Smooth muscle cell (in vitro differentiated cells): Measurements from ENCODE around the gene CNIH3. TPM values are rescaled to one million over a fixed set of nuclear protein-coding genes. Genes with fewer than 3 reads are reported as not detected.
A peak's percentile ranks its signal among the peaks of the same experiment; 100 is the strongest.

ENCODE experiments used
- DNase-seq: peaks from one replicate; lab custom pipeline; 2025; ENCODE audit not compliant: unreplicated experiment; lab: John Stamatoyannopoulos, UW
- H2AFZ ChIP-seq: fragments of 200-600 bp; sonication (generic); 2 replicates; pipeline ENCODE4 v1.6.0; 2016; ENCODE audit warnings: antibody characterized with exemption, low read depth, mild to moderate bottlenecking
- H3F3A ChIP-seq: fragments of 200-600 bp; sonication (generic); 2 replicates; pipeline ENCODE4 v1.6.0; 2017; ENCODE audit warnings: antibody characterized with exemption, low read depth
- H3K27ac ChIP-seq: fragments of 200-600 bp; sonication (generic); 2 replicates; pipeline ENCODE4 v1.5.1; 2016; ENCODE audit warnings: low read depth, mild to moderate bottlenecking
- H3K27me3 ChIP-seq: fragments of 200-600 bp; sonication (generic); 2 replicates; pipeline ENCODE4 v1.6.1; 2016; ENCODE audit warnings: low read depth, mild to moderate bottlenecking
- H3K36me3 ChIP-seq: fragments of 200-600 bp; sonication (generic); 2 replicates; pipeline ENCODE4 v1.5.1; 2016; ENCODE audit warnings: low read depth
- H3K4me1 ChIP-seq: fragments of 200-600 bp; sonication (generic); 2 replicates; pipeline ENCODE4 v1.5.1; 2016; ENCODE audit warnings: low read depth
- H3K4me2 ChIP-seq: fragments of 200-600 bp; sonication (generic); 2 replicates; pipeline ENCODE4 v1.6.0; 2016; ENCODE audit warnings: mild to moderate bottlenecking
- H3K4me3 ChIP-seq: fragments of 200-600 bp; sonication (generic); 2 replicates; pipeline ENCODE4 v1.5.1; 2016; ENCODE audit warnings: mild to moderate bottlenecking
- H3K79me2 ChIP-seq: fragments of 200-600 bp; sonication (generic); 2 replicates; pipeline ENCODE4 v1.6.0; 2016; ENCODE audit warnings: low read depth, mild to moderate bottlenecking
- H3K9ac ChIP-seq: fragments of 200-600 bp; sonication (generic); 2 replicates; pipeline ENCODE4 v1.6.0; 2016; ENCODE audit warnings: low read depth
- H3K9me3 ChIP-seq: fragments of 200-600 bp; sonication (generic); replicated peaks from 2 replicates; pipeline ENCODE4 v1.5.1; 2016; ENCODE audit warnings: low read depth
- H4K20me1 ChIP-seq: fragments of 200-600 bp; sonication (generic); 2 replicates; pipeline ENCODE4 v1.6.0; 2016; ENCODE audit warnings: low read depth
- CTCF ChIP-seq: fragments of 200-600 bp; sonication (generic); IDR thresholded peaks from 2 replicates; pipeline ENCODE4 v1.5.1; 2017; ENCODE audit warnings: borderline replicate concordance, mild to moderate bottlenecking, antibody characterized with exemption; ENCODE audit not compliant: insufficient read depth, poor library complexity, severe bottlenecking
- WGBS: methylation state at CpG from one replicate; pipeline ENCODE4 v1.1.7; 2016; ENCODE audit warnings: low lambda C conversion rate; 5-methylcytosine and 5-hydroxymethylcytosine counted together
- polyA plus RNA-seq: library from polyadenylated mRNA; unstranded; fragments of >200 nt; fragmentation: Nextera tagmentation; extraction: Ambion mirVana; gene quantifications from 2 replicates; pipeline ENCODE4 v1.2.1, GENCODE V29; 2016
- total RNA-seq: library from RNA; depleted of rRNA; stranded (reverse); fragments of >200 nt; gene quantifications from 2 replicates; pipeline ENCODE4 v1.2.3, GENCODE V29; 2014

Gene CNIH3
- total and polyA plus RNA-seq, 2 experiments from 2014 or later = 6.6 to 8.0 TPM

- no peak overlapping the region for H2AFZ ChIP-seq
- H3K36me3 ChIP-seq = no peaks in the 10 kb centered on the region
- H4K20me1 ChIP-seq = no peaks in the 10 kb centered on the region
- H3K9ac ChIP-seq = no peak overlapping the region
- H3K79me2 ChIP-seq = no peaks in the 10 kb centered on the region
- no peak for DNase-seq
- H3K4me1 ChIP-seq = no peaks in the 10 kb centered on the region
- H3K4me2 ChIP-seq = no peak overlapping the region
- H3K27me3 ChIP-seq = no peaks in the 10 kb centered on the region
- H3K9me3 ChIP-seq = no peaks in the 10 kb centered on the region
- H3K27ac ChIP-seq = no peak overlapping the region
- no peaks in the 10 kb centered on the region for H3F3A ChIP-seq
- H3K4me3 ChIP-seq = no peak overlapping the region
- TF ChIP-seq CTCF = peak; percentile 18
- 80% methylated on average over 4 of the region's 4 CpGs for WGBS
Observed at GRCh38 chr1:224700918-224701531, 84.9 kb downstream of the CNIH3 start.

GRCh38 chr1:224703702-224704101, 87.6 kb downstream of the CNIH3 start:
- Histone ChIP-seq H3K4me2 (no peak overlapping the region), H3K4me3 (no peak overlapping the region), H3K36me3 (no peaks in the 10 kb centered on the region), H3K9ac (no peak overlapping the region), H2AFZ (no peak overlapping the region), H4K20me1 (no peaks in the 10 kb centered on the region), H3K9me3 (no peaks in the 10 kb centered on the region), H3F3A (no peaks in the 10 kb centered on the region), H3K79me2 (no peaks in the 10 kb centered on the region), H3K27me3 (no peaks in the 10 kb centered on the region), H3K27ac (no peak overlapping the region), H3K4me1 (no peaks in the 10 kb centered on the region)
- WGBS = 95% methylated on average over 7 of the region's 7 CpGs
- no peak for DNase-seq
- no peak for TF ChIP-seq CTCF

DNA sequence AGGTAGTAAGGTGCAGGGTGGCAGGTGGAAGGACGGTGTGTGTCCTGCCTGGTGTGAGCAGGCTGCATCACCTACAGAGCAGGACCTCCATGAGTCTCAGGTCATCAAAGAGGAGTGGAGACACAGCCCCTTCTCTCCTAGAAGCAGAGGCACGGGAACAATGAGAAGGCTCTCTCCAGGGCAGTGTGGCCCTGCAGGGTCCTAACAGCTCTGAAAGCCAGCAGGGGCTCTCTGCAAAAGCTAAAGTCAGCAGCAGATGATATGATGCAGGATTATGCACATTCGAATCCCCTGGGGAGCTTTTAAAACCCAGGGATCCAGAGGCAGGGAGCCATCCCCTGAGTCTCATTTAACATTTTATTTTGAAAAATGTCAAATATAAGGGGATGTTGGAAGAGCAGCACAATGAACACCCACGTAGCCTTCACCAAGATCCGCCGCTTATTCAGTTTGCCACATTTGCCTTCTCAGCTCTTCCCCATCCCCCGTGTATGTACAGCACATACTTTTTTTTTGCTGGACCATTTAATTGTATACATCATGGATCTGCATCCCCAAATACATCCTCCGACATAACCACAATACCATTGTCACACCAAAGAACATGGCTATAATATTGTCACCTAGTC, 88.1 kb downstream of the CNIH3 start:
- 86% methylated on average over 8 of the region's 8 CpGs for WGBS
- H3K27me3 ChIP-seq = no peaks in the 10 kb centered on the region
- H3K9ac ChIP-seq = no peak overlapping the region
- no peaks in the 10 kb centered on the region for H4K20me1 ChIP-seq
- H3K4me3 ChIP-seq = no peak overlapping the region
- no peak for DNase-seq
- H3F3A ChIP-seq = no peaks in the 10 kb centered on the region
- H3K79me2 ChIP-seq = no peaks in the 10 kb centered on the region
- no peaks in the 10 kb centered on the region for H3K9me3 ChIP-seq
- no peak overlapping the region for H3K4me2 ChIP-seq
- H3K27ac ChIP-seq = no peak overlapping the region
- H2AFZ ChIP-seq = no peak overlapping the region
- no peaks in the 10 kb centered on the region for H3K4me1 ChIP-seq
- no peak for TF ChIP-seq CTCF
- H3K36me3 ChIP-seq = no peaks in the 10 kb centered on the region

GRCh38 chr1:224705578-224705977, 89.5 kb downstream of the CNIH3 start:
- H3K4me2 ChIP-seq = no peak overlapping the region
- no peaks in the 10 kb centered on the region for H3K36me3 ChIP-seq
- no peak overlapping the region for H3K4me3 ChIP-seq
- no peaks in the 10 kb centered on the region for H3K27me3 ChIP-seq
- no peaks in the 10 kb centered on the region for H3K4me1 ChIP-seq
- H3K9me3 ChIP-seq = no peaks in the 10 kb centered on the region
- H3K9ac ChIP-seq = no peak overlapping the region
- H2AFZ ChIP-seq = no peak overlapping the region
- WGBS = 62% methylated on average over 3 of the region's 3 CpGs
- no peaks in the 10 kb centered on the region for H3K79me2 ChIP-seq
- no peaks in the 10 kb centered on the region for H4K20me1 ChIP-seq
- H3K27ac ChIP-seq = no peak overlapping the region
- DNase-seq = no peak
- no peak for TF ChIP-seq CTCF
- no peaks in the 10 kb centered on the region for H3F3A ChIP-seq
